Right renal pelvis (tissue), 4 donors: ENCODE results near the gene DRICH1. TPM values are rescaled to one million over a fixed set of nuclear protein-coding genes. Genes with fewer than 3 reads are reported as not detected.
"Not testable (repeated sequence)": the region's sequence is repeated elsewhere in the genome, so short reads cannot be mapped to it uniquely, and the experiment has no call there.

Source experiments
- DNase-seq, 4 donors: peaks; one replicate each; pipeline ENCODE4 v3.0.0-alpha.2; 2013; ENCODE audit warnings: low read depth in 4 of 4, low spot score in 3 of 4, missing footprints in 1 of 4
- polyA plus RNA-seq, 4 donors: library from polyadenylated mRNA; unstranded; fragments of 120-200 nt; gene quantifications; one replicate each; pipeline ENCODE4 v1.2.1, GENCODE V29; 2013; ENCODE audit not compliant: insufficient read length in 4 of 4

DRICH1 gene
- polyA plus RNA-seq, 4 donors: 1.1 to 2.8 (median 2.3) TPM

- DNase-seq: no peak
These were observed 27.0 kb downstream of the DRICH1 start for GRCh38 chr22:23604939-23605712.

GRCh38 chr22:23603266-23603665, 28.9 kb downstream of the DRICH1 start:
- no peak for DNase-seq

- DNase-seq: no peak
These were observed 33.2 kb downstream of the DRICH1 start for GRCh38 chr22:23598805-23599518.

- DNase-seq: not testable (repeated sequence)
These were observed 34.4 kb downstream of the DRICH1 start for GRCh38 chr22:23597576-23598268.

- not testable (repeated sequence) for DNase-seq
These were observed 36.2 kb downstream of the DRICH1 start for GRCh38 chr22:23595904-23596303.

GRCh38 chr22:23591846-23592245, 40.3 kb downstream of the DRICH1 start:
- DNase-seq: no peak

GRCh38 chr22:23591201-23591791, 40.8 kb downstream of the DRICH1 start:
- peak; percentile 38 to 73 (median 50) for DNase-seq

GRCh38 chr22:23583836-23584235, 48.3 kb downstream of the DRICH1 start:
- no peak for DNase-seq

GRCh38 chr22:23583153-23583552, 49.0 kb downstream of the DRICH1 start:
- no peak for DNase-seq

GRCh38 chr22:23581260-23581650, 50.9 kb downstream of the DRICH1 start:
- no peak for DNase-seq

- DNase-seq: no peak
These were observed 51.4 kb downstream of the DRICH1 start for GRCh38 chr22:23580576-23581259.

GRCh38 chr22:23579870-23580575, 52.1 kb downstream of the DRICH1 start, which contains the start of gene IGLL1:
TSS of gene IGLL1 (minus strand) at chr22:23580290. CDS start at chr22:23580190, 100 bp downstream.
- no peak for DNase-seq

GRCh38 chr22:23579280-23579679, 52.8 kb downstream of the DRICH1 start:
- DNase-seq: no peak

- no peak for DNase-seq
These were observed 53.8 kb downstream of the DRICH1 start for GRCh38 chr22:23578306-23578705.

GRCh38 chr22:23576681-23577080, 55.4 kb downstream of the DRICH1 start:
- no peak for DNase-seq

- no peak for DNase-seq
These were observed 56.5 kb downstream of the DRICH1 start for GRCh38 chr22:23575601-23576000.

GRCh38 chr22:23574877-23575276, 57.2 kb downstream of the DRICH1 start:
- no peak for DNase-seq

- no peak for DNase-seq
These were observed 57.7 kb downstream of the DRICH1 start for GRCh38 chr22:23574371-23574811.

GRCh38 chr22:23573701-23574235, 58.4 kb downstream of the DRICH1 start:
- DNase-seq: not testable (repeated sequence)
